MCF 10A (cell line): Measurements from ENCODE around the gene MECP2. TPM values are rescaled to one million over a fixed set of nuclear protein-coding genes. Genes with fewer than 3 reads are reported as not detected.

Experiments
- BruUV-seq: library from RNA; stranded (reverse); fragments of 400-500 nt; replicated peaks from 2 replicates; lab custom pipeline; 2021; lab: Mats Ljungman, UMichigan
- CTCF ChIA-PET: fragments of 300-600 bp; sonication (Branson Sonifier 250); formaldehyde crosslinking; extraction: SDS; loops from one replicate; lab custom pipeline; 2021; ENCODE audit warnings: antibody characterized with exemption, inconsistent platforms; lab: Yijun Ruan, JAX
- POLR2A ChIA-PET: fragments of 300-600, 350-650 bp; sonication (Branson Sonifier 250); formaldehyde crosslinking; extraction: SDS; loops from one replicate; lab custom pipeline; 2020; ENCODE audit warnings: antibody characterized with exemption, inconsistent platforms; lab: Yijun Ruan, JAX
- DNase-seq: peaks from one replicate; pipeline ENCODE4 v3.0.0-alpha.2; 2018; ENCODE audit not compliant: unreplicated experiment
- H3K27ac Mint-ChIP-seq: one replicate; pipeline ENCODE4 v1.8.0; 2022; ENCODE audit warnings: mild to moderate bottlenecking, low read depth, mixed read lengths; ENCODE audit not compliant: unreplicated experiment
- H3K27me3 Mint-ChIP-seq: one replicate; pipeline ENCODE4 v1.8.0; 2022; ENCODE audit warnings: mixed read lengths; ENCODE audit not compliant: insufficient read depth, unreplicated experiment
- H3K36me3 Mint-ChIP-seq: one replicate; pipeline ENCODE4 v1.8.0; 2022; ENCODE audit warnings: mild to moderate bottlenecking, moderate library complexity, mixed read lengths; ENCODE audit not compliant: insufficient read depth, unreplicated experiment
- H3K4me1 Mint-ChIP-seq: one replicate; pipeline ENCODE4 v1.8.0; 2022; ENCODE audit warnings: mixed read lengths; ENCODE audit not compliant: insufficient read depth, unreplicated experiment
- H3K4me3 Mint-ChIP-seq: one replicate; pipeline ENCODE4 v1.8.0; 2022; ENCODE audit warnings: mild to moderate bottlenecking, moderate library complexity, mixed read lengths; ENCODE audit not compliant: unreplicated experiment
- H3K9me3 Mint-ChIP-seq: one replicate; pipeline ENCODE4 v1.8.0; 2022; ENCODE audit warnings: mixed read lengths; ENCODE audit not compliant: unreplicated experiment
- CTCF ChIP-seq: fragments of 200-600 bp; IDR thresholded peaks from one replicate; pipeline ENCODE4 v1.8.0; 2022; ENCODE audit warnings: antibody characterized with exemption, mild to moderate bottlenecking; ENCODE audit not compliant: unreplicated experiment
- intact Hi-C: fragments of 100-400 bp; cut with micrococcal nuclease; formaldehyde crosslinking; loops from 2 replicates; pipeline ENCODE4 v1.14.1; 2022
- total RNA-seq: library from RNA; stranded (reverse); gene quantifications from 2 replicates; pipeline ENCODE4 v1.2.3, GENCODE V29; 2022

MECP2 gene
- total RNA-seq, 1 experiment from 2014 or later, result 46.9 TPM

GRCh38 chrX:153993978-153994377 is 103.5 kb downstream of the MECP2 start:
- POLR2A ChIA-PET, result no interaction called here
- TF ChIP-seq CTCF, result no peak
- BruUV-seq, result no TSS peak
- CTCF ChIA-PET, result interaction anchor here (0.6 to 1.4 kb wide), 2 partner anchors 20 to 47 kb away, joined by 3 to 8 read pairs; no protein-coding TSS in a partner anchor
- no peaks in the 10 kb centered on the region for H3K9me3 Mint-ChIP-seq
- H3K27me3 Mint-ChIP-seq, result peaks cover 47% of the 10 kb centered on the region
- H3K36me3 Mint-ChIP-seq, result no peaks in the 10 kb centered on the region
- H3K4me3 Mint-ChIP-seq, result no peak overlapping the region
- intact Hi-C loops, result no loop called here
- DNase-seq, result no peak
- no peaks in the 10 kb centered on the region for H3K4me1 Mint-ChIP-seq
- H3K27ac Mint-ChIP-seq, result no peak overlapping the region

- no peaks in the 10 kb centered on the region for H3K4me1 Mint-ChIP-seq
- no peak for TF ChIP-seq CTCF
- H3K4me3 Mint-ChIP-seq, result no peak overlapping the region
- H3K27me3 Mint-ChIP-seq, result peaks cover 40% of the 10 kb centered on the region
- no peak for DNase-seq
- intact Hi-C loops, result no loop called here
- ChIA-PET POLR2A (interaction anchor here (0.6 kb wide), 1 partner anchor 20 kb away, joined by 3 read pairs; no protein-coding TSS in a partner anchor), CTCF (interaction anchor here (0.6 to 1.4 kb wide), 3 partner anchors 21 to 60 kb away, joined by 3 to 8 read pairs (median 5); no protein-coding TSS in a partner anchor)
- H3K9me3 Mint-ChIP-seq, result no peaks in the 10 kb centered on the region
- no TSS peak for BruUV-seq
- H3K36me3 Mint-ChIP-seq, result no peaks in the 10 kb centered on the region
- no peak overlapping the region for H3K27ac Mint-ChIP-seq
These were observed 104.4 kb downstream of the MECP2 start for GRCh38 chrX:153993079-153993478.

GRCh38 chrX:153992180-153992579 is 105.3 kb downstream of the MECP2 start:
- H3K4me1 Mint-ChIP-seq, result no peaks in the 10 kb centered on the region
- intact Hi-C loops, result no loop called here
- H3K27me3 Mint-ChIP-seq, result peaks cover 39% of the 10 kb centered on the region
- ChIA-PET CTCF (interaction anchor here (0.7 kb wide), 1 partner anchor 392 kb away, joined by 4 read pairs; no protein-coding TSS in a partner anchor), POLR2A (no interaction called here)
- no peak for TF ChIP-seq CTCF
- no peak overlapping the region for H3K4me3 Mint-ChIP-seq
- H3K9me3 Mint-ChIP-seq, result no peaks in the 10 kb centered on the region
- DNase-seq, result no peak
- H3K36me3 Mint-ChIP-seq, result no peaks in the 10 kb centered on the region
- H3K27ac Mint-ChIP-seq, result no peak overlapping the region
- BruUV-seq, result no TSS peak

GRCh38 chrX:153991013-153991580 is 106.4 kb downstream of the MECP2 start:
- POLR2A ChIA-PET, result no interaction called here
- TF ChIP-seq CTCF, result no peak
- H3K27me3 Mint-ChIP-seq, result peaks cover 39% of the 10 kb centered on the region

More at GRCh38 chrX:153991013-153991580, 106.4 kb downstream of the MECP2 start:
- BruUV-seq, result no TSS peak
- Mint-ChIP-seq H3K36me3 (no peaks in the 10 kb centered on the region), H3K4me3 (no peak overlapping the region), H3K9me3 (no peaks in the 10 kb centered on the region), H3K27ac (no peak overlapping the region), H3K4me1 (no peaks in the 10 kb centered on the region)
- CTCF ChIA-PET, result no interaction called here
- intact Hi-C loops, result no loop called here
- DNase-seq, result no peak
